K562 (cell line): Measurements from ENCODE around the gene CIAO3. TPM values are rescaled to one million over a fixed set of nuclear protein-coding genes. Genes with fewer than 3 reads are reported as not detected.
A peak's percentile ranks its signal among the peaks of the same experiment; 100 is the strongest.

ENCODE experiments used
- polyA plus RNA-seq, 8 experiments: library from polyadenylated mRNA; depleted of rRNA in 4 of 8; stranded (reverse) in 5 of 8; unstranded in 3 of 8; fragments of >200 nt; fragmentation: Nextera tagmentation in 2 of 8; fragmentation: Illumina TruSeq in 1 of 8; extraction: Ambion mirVana in 2 of 8; extraction: Trizol in 1 of 8; gene quantifications; 2 replicates each; pipeline versions ENCODE4 v1.2.1 to v1.2.3, GENCODE V29; 2011 to 2014; ENCODE audit warnings: inconsistent platforms in 1 of 8, missing spikeins in 1 of 8
- total RNA-seq, 7 experiments: library from RNA; depleted of rRNA in 6 of 7; stranded (reverse); fragments of >200 nt in 6 of 7; fragmentation: Illumina TruSeq in 2 of 7; extraction: Trizol in 2 of 7; gene quantifications; 2 replicates each; pipeline versions ENCODE4 v1.2.1 to v1.2.3, GENCODE V29; 2011 to 2021; ENCODE audit warnings: low replicate concordance in 1 of 7
- TF ChIP-seq, protein P1 (sequence below), 2 experiments: fragments of 450-650 bp; formaldehyde crosslinking in 1 of 2; IDR thresholded peaks; 2 replicates each; pipeline versions ENCODE4 v1.4.0 to v1.6.1; 2014 to 2020; ENCODE audit warnings: mild to moderate bottlenecking in 2 of 2, borderline replicate concordance in 1 of 2, low read depth in 1 of 2

CIAO3 gene
- total and polyA plus RNA-seq, 9 of the 15 experiments (the other 6 are each of a cell fraction or from before 2014, with no cell fraction given): 2.2 to 35.6 (median 18.7) TPM

- TF ChIP-seq, protein P1, sequence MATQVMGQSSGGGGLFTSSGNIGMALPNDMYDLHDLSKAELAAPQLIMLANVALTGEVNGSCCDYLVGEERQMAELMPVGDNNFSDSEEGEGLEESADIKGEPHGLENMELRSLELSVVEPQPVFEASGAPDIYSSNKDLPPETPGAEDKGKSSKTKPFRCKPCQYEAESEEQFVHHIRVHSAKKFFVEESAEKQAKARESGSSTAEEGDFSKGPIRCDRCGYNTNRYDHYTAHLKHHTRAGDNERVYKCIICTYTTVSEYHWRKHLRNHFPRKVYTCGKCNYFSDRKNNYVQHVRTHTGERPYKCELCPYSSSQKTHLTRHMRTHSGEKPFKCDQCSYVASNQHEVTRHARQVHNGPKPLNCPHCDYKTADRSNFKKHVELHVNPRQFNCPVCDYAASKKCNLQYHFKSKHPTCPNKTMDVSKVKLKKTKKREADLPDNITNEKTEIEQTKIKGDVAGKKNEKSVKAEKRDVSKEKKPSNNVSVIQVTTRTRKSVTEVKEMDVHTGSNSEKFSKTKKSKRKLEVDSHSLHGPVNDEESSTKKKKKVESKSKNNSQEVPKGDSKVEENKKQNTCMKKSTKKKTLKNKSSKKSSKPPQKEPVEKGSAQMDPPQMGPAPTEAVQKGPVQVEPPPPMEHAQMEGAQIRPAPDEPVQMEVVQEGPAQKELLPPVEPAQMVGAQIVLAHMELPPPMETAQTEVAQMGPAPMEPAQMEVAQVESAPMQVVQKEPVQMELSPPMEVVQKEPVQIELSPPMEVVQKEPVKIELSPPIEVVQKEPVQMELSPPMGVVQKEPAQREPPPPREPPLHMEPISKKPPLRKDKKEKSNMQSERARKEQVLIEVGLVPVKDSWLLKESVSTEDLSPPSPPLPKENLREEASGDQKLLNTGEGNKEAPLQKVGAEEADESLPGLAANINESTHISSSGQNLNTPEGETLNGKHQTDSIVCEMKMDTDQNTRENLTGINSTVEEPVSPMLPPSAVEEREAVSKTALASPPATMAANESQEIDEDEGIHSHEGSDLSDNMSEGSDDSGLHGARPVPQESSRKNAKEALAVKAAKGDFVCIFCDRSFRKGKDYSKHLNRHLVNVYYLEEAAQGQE (IDR thresholded peaks at IDR 0.05; ENCODE audit: borderline replicate concordance): peak; percentile 34; the same call in 1 of the 2 replicates
- TF ChIP-seq, protein P1 (CRISPR knock-in tag; IDR thresholded peaks at IDR 0.05; ENCODE audit: low read depth): no peak
Observed at GRCh38 chr16:745739-746138, 4.9 kb upstream of the CIAO3 start (continued).
